Activated T-helper 1 cell treated with anti-CD3 and anti-CD28 coated beads, Interleukin-2, amount 50 U/mL, for 16 hours (primary cell): ENCODE measurements around the gene USP3.

ENCODE experiments used
- DNase-seq, 2 donors: peaks; one replicate each; pipeline ENCODE4 v3.0.0-alpha.2; 2020; ENCODE audit warnings: low read depth in 1 of 2, low spot score in 1 of 2

The USP3 gene

GRCh38 chr15:63538876-63539275, 34.5 kb downstream of the USP3 start:
- no peak for DNase-seq

GRCh38 chr15:63539521-63539920, 35.1 kb downstream of the USP3 start:
- DNase-seq, result no peak

- no peak for DNase-seq
Observed at GRCh38 chr15:63539998-63540397, 35.6 kb downstream of the USP3 start.

GRCh38 chr15:63540449-63540848, 36.1 kb downstream of the USP3 start:
- no peak for DNase-seq

- DNase-seq, result no peak
Observed at GRCh38 chr15:63544258-63545026, 40.0 kb downstream of the USP3 start.

GRCh38 chr15:63545520-63545919, 41.1 kb downstream of the USP3 start:
- DNase-seq, result no peak

- DNase-seq, result no peak
Observed at GRCh38 chr15:63551400-63551799, 47.0 kb downstream of the USP3 start.

GRCh38 chr15:63553388-63553791, 49.0 kb downstream of the USP3 start:
- DNase-seq, result no peak

GRCh38 chr15:63554337-63554927, 50.0 kb downstream of the USP3 start:
- DNase-seq, result no peak

GRCh38 chr15:63555507-63555906, 51.1 kb downstream of the USP3 start:
- DNase-seq, result no peak

GRCh38 chr15:63556246-63556645, 51.9 kb downstream of the USP3 start:
- no peak for DNase-seq

GRCh38 chr15:63556736-63557135, 52.3 kb downstream of the USP3 start:
- no peak for DNase-seq

- no peak for DNase-seq
Observed at GRCh38 chr15:63559753-63560152, 55.4 kb downstream of the USP3 start.

- DNase-seq, result no peak
Observed at GRCh38 chr15:63560741-63561448, 56.5 kb downstream of the USP3 start.

GRCh38 chr15:63564093-63564492, 59.7 kb downstream of the USP3 start:
- DNase-seq, result no peak

GRCh38 chr15:63565536-63566186, 61.3 kb downstream of the USP3 start:
- no peak for DNase-seq

GRCh38 chr15:63572749-63573464, 68.5 kb downstream of the USP3 start:
- DNase-seq, result no peak

GRCh38 chr15:63573533-63573932, 69.1 kb downstream of the USP3 start:
- no peak for DNase-seq

- DNase-seq, result no peak
Observed at GRCh38 chr15:63575312-63575711, 70.9 kb downstream of the USP3 start.

GRCh38 chr15:63576441-63576840, 72.0 kb downstream of the USP3 start:
- DNase-seq, result no peak

- DNase-seq, result no peak
Observed at GRCh38 chr15:63582179-63582578, 77.8 kb downstream of the USP3 start.
